ENCODE results near the gene KCTD11. TPM values are rescaled to one million over a fixed set of nuclear protein-coding genes. Genes with fewer than 3 reads are reported as not detected.
"Not testable (repeated sequence)": the region's sequence is repeated elsewhere in the genome, so short reads cannot be mapped to it uniquely, and the experiment has no call there.

KCTD11 gene
- total RNA-seq, 1 donor from 2014 or later: 5.3 TPM

- Mint-ChIP-seq H3K9me3 (no peaks in the 10 kb centered on the region), H3K27ac (peak within 1 kb of the TSS; percentile 55), H3K4me3 (peak within 1 kb of the TSS; percentile 21), H3K36me3 (ENCODE audit: low read depth) (peaks cover 8% of the 10 kb centered on the region), H3K4me1 (ENCODE audit: low read depth) (peaks cover 29% of the 10 kb centered on the region), H3K27me3 (ENCODE audit: insufficient read depth) (no peaks in the 10 kb centered on the region)
- DNase-seq (ENCODE audit: low spot score): no peak
- intact Hi-C loops (cut with micrococcal nuclease): loop anchor here (5.0 kb wide), 1 partner anchor 147 kb away; no protein-coding TSS in a partner anchor
These were observed 3.1 kb downstream of the KCTD11 start, which contains the start of gene TMEM95 for GRCh38 chr17:7355053-7355452. TMEM95 (plus strand) TSS chr17:7355156; CDS start chr17:7355205, 49 bp downstream.

GRCh38 chr17:7355573-7355972 is 3.6 kb downstream of the KCTD11 start:
- no peaks in the 10 kb centered on the region for H3K27me3 Mint-ChIP-seq (ENCODE audit: insufficient read depth)
- peaks cover 8% of the 10 kb centered on the region for H3K36me3 Mint-ChIP-seq (ENCODE audit: low read depth)
- no peak for DNase-seq (ENCODE audit: low spot score)
- no peaks in the 10 kb centered on the region for H3K9me3 Mint-ChIP-seq
- intact Hi-C loops (cut with micrococcal nuclease): loop anchor here (5.0 kb wide), 1 partner anchor 147 kb away; no protein-coding TSS in a partner anchor
- no peak overlapping the region for H3K27ac Mint-ChIP-seq
- no peak overlapping the region for H3K4me3 Mint-ChIP-seq
- peaks cover 29% of the 10 kb centered on the region for H3K4me1 Mint-ChIP-seq (ENCODE audit: low read depth)

- H3K27ac Mint-ChIP-seq: no peak overlapping the region
- no peaks in the 10 kb centered on the region for H3K27me3 Mint-ChIP-seq (ENCODE audit: insufficient read depth)
- peak; percentile 82 for DNase-seq (ENCODE audit: low spot score)
- peaks cover 29% of the 10 kb centered on the region for H3K4me1 Mint-ChIP-seq (ENCODE audit: low read depth)
- intact Hi-C loops (cut with micrococcal nuclease): loop anchor here (1.0 to 5.0 kb wide), 4 partner anchors 48 to 205 kb away; partner anchors contain the start of genes SENP3 and TMEM256
- H3K4me3 Mint-ChIP-seq: no peak overlapping the region
- H3K9me3 Mint-ChIP-seq: no peaks in the 10 kb centered on the region
- H3K36me3 Mint-ChIP-seq (ENCODE audit: low read depth): peaks cover 8% of the 10 kb centered on the region
These were observed 4.1 kb downstream of the KCTD11 start for GRCh38 chr17:7356072-7356549.

- Mint-ChIP-seq H3K4me1 (ENCODE audit: low read depth) (peaks cover 29% of the 10 kb centered on the region), H3K36me3 (ENCODE audit: low read depth) (peaks cover 5% of the 10 kb centered on the region), H3K9me3 (no peaks in the 10 kb centered on the region), H3K27me3 (ENCODE audit: insufficient read depth) (peaks cover under 1% of the 10 kb centered on the region), H3K27ac (no peak overlapping the region), H3K4me3 (no peak overlapping the region)
- intact Hi-C loops (cut with micrococcal nuclease): loop anchor here (1.0 to 5.0 kb wide), 4 partner anchors 48 to 205 kb away; partner anchors contain the start of genes SENP3 and TMEM256
- no peak for DNase-seq (ENCODE audit: low spot score)
These were observed 4.8 kb downstream of the KCTD11 start for GRCh38 chr17:7356756-7357155.

GRCh38 chr17:7357381-7357780 is 5.4 kb downstream of the KCTD11 start:
- no peak overlapping the region for H3K4me3 Mint-ChIP-seq
- H3K4me1 Mint-ChIP-seq (ENCODE audit: low read depth): peaks cover 27% of the 10 kb centered on the region
- no peak overlapping the region for H3K27ac Mint-ChIP-seq
- peaks cover 3% of the 10 kb centered on the region for H3K27me3 Mint-ChIP-seq (ENCODE audit: insufficient read depth)
- H3K36me3 Mint-ChIP-seq (ENCODE audit: low read depth): peaks cover 4% of the 10 kb centered on the region
- intact Hi-C loops (cut with micrococcal nuclease): loop anchor here (5.0 kb wide), 1 partner anchor 145 kb away; no protein-coding TSS in a partner anchor
- H3K9me3 Mint-ChIP-seq: no peaks in the 10 kb centered on the region
- DNase-seq (ENCODE audit: low spot score): no peak

GRCh38 chr17:7361906-7362305 is 9.9 kb downstream of the KCTD11 start:
- Mint-ChIP-seq H3K4me3 (no peak overlapping the region), H3K9me3 (no peaks in the 10 kb centered on the region), H3K36me3 (ENCODE audit: low read depth) (no peaks in the 10 kb centered on the region), H3K27ac (no peak overlapping the region), H3K4me1 (ENCODE audit: low read depth) (no peaks in the 10 kb centered on the region), H3K27me3 (ENCODE audit: insufficient read depth) (peaks cover 3% of the 10 kb centered on the region)
- intact Hi-C loops (cut with micrococcal nuclease): no loop called here
- no peak for DNase-seq (ENCODE audit: low spot score)

- intact Hi-C loops (cut with micrococcal nuclease): no loop called here
These were observed 11.3 kb downstream of the KCTD11 start for GRCh38 chr17:7363311-7363710.

GRCh38 chr17:7365963-7366362 is 14.0 kb downstream of the KCTD11 start:
- intact Hi-C loops (cut with micrococcal nuclease); H3K27ac Mint-ChIP-seq; H3K27me3 Mint-ChIP-seq (ENCODE audit: insufficient read depth); H3K36me3 Mint-ChIP-seq (ENCODE audit: low read depth); H3K4me3 Mint-ChIP-seq; H3K9me3 Mint-ChIP-seq; DNase-seq (ENCODE audit: low spot score); H3K4me1 Mint-ChIP-seq (ENCODE audit: low read depth): not testable (repeated sequence)

More at GRCh38 chr17:7363311-7363710, 11.3 kb downstream of the KCTD11 start:
- H3K36me3 Mint-ChIP-seq (ENCODE audit: low read depth): no peaks in the 10 kb centered on the region
- H3K9me3 Mint-ChIP-seq: no peaks in the 10 kb centered on the region
- H3K27me3 Mint-ChIP-seq (ENCODE audit: insufficient read depth): peaks cover 3% of the 10 kb centered on the region
- H3K27ac Mint-ChIP-seq: no peak overlapping the region
- DNase-seq (ENCODE audit: low spot score): no peak
- no peaks in the 10 kb centered on the region for H3K4me1 Mint-ChIP-seq (ENCODE audit: low read depth)
- no peak overlapping the region for H3K4me3 Mint-ChIP-seq

GRCh38 chr17:7367083-7367482 is 15.1 kb downstream of the KCTD11 start:
- H3K36me3 Mint-ChIP-seq (ENCODE audit: low read depth): no peaks in the 10 kb centered on the region
- no peak overlapping the region for H3K27ac Mint-ChIP-seq
- H3K9me3 Mint-ChIP-seq: no peaks in the 10 kb centered on the region
- intact Hi-C loops (cut with micrococcal nuclease): no loop called here
- no peak for DNase-seq (ENCODE audit: low spot score)
- H3K4me1 Mint-ChIP-seq (ENCODE audit: low read depth): no peaks in the 10 kb centered on the region
- H3K4me3 Mint-ChIP-seq: no peak overlapping the region
- peaks cover 5% of the 10 kb centered on the region for H3K27me3 Mint-ChIP-seq (ENCODE audit: insufficient read depth)

GRCh38 chr17:7367918-7368598 is 16.1 kb downstream of the KCTD11 start:
- Mint-ChIP-seq H3K27me3 (ENCODE audit: insufficient read depth) (peaks cover 5% of the 10 kb centered on the region), H3K9me3 (no peaks in the 10 kb centered on the region), H3K36me3 (ENCODE audit: low read depth) (no peaks in the 10 kb centered on the region), H3K27ac (no peak overlapping the region), H3K4me3 (no peak overlapping the region), H3K4me1 (ENCODE audit: low read depth) (no peaks in the 10 kb centered on the region)
- DNase-seq (ENCODE audit: low spot score): no peak
- intact Hi-C loops (cut with micrococcal nuclease): no loop called here

- H3K27ac Mint-ChIP-seq; H3K36me3 Mint-ChIP-seq (ENCODE audit: low read depth); intact Hi-C loops (cut with micrococcal nuclease): not testable (repeated sequence)
These were observed 16.6 kb downstream of the KCTD11 start for GRCh38 chr17:7368599-7368994.

GRCh38 chr17:7369825-7370224 is 17.9 kb downstream of the KCTD11 start:
- intact Hi-C loops (cut with micrococcal nuclease): no loop called here
- no peak for DNase-seq (ENCODE audit: low spot score)
- Mint-ChIP-seq H3K4me1 (ENCODE audit: low read depth) (no peaks in the 10 kb centered on the region), H3K36me3 (ENCODE audit: low read depth) (no peaks in the 10 kb centered on the region), H3K27ac (no peak overlapping the region), H3K27me3 (ENCODE audit: insufficient read depth) (peaks cover 5% of the 10 kb centered on the region), H3K4me3 (no peak overlapping the region), H3K9me3 (no peaks in the 10 kb centered on the region)

More at GRCh38 chr17:7368599-7368994, 16.6 kb downstream of the KCTD11 start:
- H3K4me3 Mint-ChIP-seq; H3K27me3 Mint-ChIP-seq (ENCODE audit: insufficient read depth); DNase-seq (ENCODE audit: low spot score); H3K9me3 Mint-ChIP-seq; H3K4me1 Mint-ChIP-seq (ENCODE audit: low read depth): not testable (repeated sequence)

- Mint-ChIP-seq H3K4me1 (ENCODE audit: low read depth) (no peaks in the 10 kb centered on the region), H3K36me3 (ENCODE audit: low read depth) (no peaks in the 10 kb centered on the region), H3K4me3 (no peak overlapping the region), H3K27ac (no peak overlapping the region), H3K9me3 (no peaks in the 10 kb centered on the region), H3K27me3 (ENCODE audit: insufficient read depth) (peaks cover 5% of the 10 kb centered on the region)
- intact Hi-C loops (cut with micrococcal nuclease): no loop called here
- no peak for DNase-seq (ENCODE audit: low spot score)
These were observed 18.9 kb downstream of the KCTD11 start for GRCh38 chr17:7370853-7371252.

Data from activated T-helper 1 cell treated with anti-CD3 and anti-CD28 coated beads, Interleukin-12 subunit alpha, Interleukin-12 subunit beta, Interleukin-2, Interleukin-4 antibody, amounts not matched to agents 30 ng/mL and 10 ng/mL and 1 ng/mL, durations not matched to agents 14 hours and 24 hours and 36 hours (primary cell).